ENCODE data around the gene SRCAP.
"Not testable (repeated sequence)": the region's sequence is repeated elsewhere in the genome, so short reads cannot be mapped to it uniquely, and the experiment has no call there.

Gene SRCAP

GRCh38 chr16:30699615-30700099, 686 bp downstream of the SRCAP start:
- no peak for DNase-seq

DNA sequence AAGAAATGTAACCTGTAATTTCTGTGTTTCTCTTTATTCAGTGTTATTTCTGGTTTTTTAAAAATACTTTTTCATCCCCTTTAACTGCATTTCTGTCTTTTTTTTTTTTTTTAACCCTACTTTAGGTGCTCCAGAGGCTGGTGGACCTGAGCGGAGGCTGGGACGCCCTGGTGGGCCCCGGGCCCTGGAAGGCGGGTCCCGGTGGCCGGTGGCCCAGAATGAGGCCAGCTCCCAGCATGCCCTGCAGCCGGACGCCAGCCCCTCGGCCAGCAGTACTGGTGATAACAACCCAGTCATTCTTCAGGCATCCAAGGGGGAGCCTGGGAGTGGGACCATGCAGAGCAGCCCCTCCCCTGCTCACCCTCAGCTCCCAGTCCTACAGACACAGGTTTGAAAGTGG, 1.5 kb downstream of the SRCAP start:
- DNase-seq: no peak

GRCh38 chr16:30700971-30701370, 2.0 kb downstream of the SRCAP start:
- DNase-seq: no peak

- DNase-seq: not testable (repeated sequence)
Observed at GRCh38 chr16:30703071-30703470, 4.1 kb downstream of the SRCAP start.

GRCh38 chr16:30703971-30704370, 5.0 kb downstream of the SRCAP start:
- DNase-seq: no peak

DNA sequence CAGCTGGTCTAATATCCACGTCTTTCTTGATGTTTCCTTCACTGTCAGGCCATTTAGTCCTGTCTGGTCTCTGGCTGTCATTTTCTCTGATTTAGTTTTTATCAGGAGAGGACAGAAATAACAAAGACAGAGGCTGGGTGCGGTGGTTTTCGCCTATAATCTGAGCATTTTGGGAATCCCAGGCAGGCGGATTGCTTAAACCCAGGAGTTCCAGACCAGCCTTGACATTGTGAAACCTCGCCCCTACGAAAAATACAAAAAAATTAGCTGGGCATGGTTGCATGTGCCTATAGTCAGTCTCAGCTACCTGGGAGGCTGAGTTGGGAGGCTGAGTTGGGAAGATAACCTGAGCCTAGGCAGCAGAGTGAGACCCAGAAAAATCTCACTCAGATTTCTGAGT, 7.1 kb downstream of the SRCAP start:
- no peak for DNase-seq

DNA sequence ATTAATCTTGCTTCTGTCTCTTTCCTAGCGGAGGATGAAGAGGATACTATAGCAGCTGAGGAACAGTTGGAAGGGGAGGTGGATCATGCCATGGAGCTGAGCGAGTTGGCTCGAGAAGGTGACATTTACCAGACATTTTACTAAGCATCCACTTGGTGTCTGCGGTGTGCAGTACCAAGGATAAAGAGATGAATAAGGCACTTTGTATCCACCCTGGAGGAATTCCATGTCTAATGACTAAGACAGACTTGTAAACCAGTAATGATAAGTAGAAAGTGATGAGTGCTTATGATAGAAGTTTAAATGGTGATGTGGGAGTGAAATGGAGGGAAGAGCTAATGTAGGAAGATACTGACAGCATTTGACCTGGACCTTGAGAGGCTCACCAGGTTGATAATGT, 12.0 kb downstream of the SRCAP start:
- no peak for DNase-seq

DNA sequence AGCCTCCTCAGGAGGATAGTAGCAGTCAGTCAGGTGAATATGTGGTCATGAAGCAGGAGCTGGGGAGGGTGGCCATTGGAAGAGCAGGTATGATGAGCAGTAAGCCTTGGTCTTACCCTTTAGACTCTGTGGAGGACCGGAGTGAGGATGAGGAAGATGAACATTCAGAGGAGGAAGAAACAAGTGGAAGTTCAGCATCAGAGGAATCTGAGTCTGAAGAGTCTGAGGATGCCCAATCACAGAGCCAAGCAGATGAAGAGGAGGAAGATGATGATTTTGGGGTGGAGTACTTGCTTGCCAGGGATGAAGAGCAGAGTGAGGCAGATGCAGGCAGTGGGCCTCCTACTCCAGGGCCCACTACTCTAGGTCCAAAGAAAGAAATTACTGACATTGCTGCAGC, 12.7 kb downstream of the SRCAP start:
- no peak for DNase-seq

- DNase-seq: no peak
Observed at GRCh38 chr16:30715750-30716445, 16.9 kb downstream of the SRCAP start.

DNA sequence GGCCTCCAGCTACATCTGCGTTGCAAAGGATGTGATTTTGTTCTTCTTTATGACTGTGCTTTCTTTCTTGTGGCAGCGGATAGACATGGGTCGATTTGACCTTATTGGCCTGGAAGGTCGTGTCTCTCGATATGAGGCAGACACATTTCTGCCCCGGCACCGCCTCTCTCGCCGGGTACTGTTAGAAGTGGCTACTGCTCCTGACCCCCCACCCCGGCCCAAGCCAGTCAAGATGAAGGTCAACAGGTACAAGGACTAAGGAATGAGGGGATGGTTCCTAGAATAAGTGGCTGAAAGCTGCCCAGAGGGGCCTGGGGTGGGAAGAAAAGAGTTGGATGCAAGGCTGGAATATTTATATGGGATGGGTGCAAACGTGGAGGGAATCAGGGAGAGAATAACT, 21.1 kb downstream of the SRCAP start:
- DNase-seq: no peak

- no peak for DNase-seq
Observed at GRCh38 chr16:30720694-30721093, 21.7 kb downstream of the SRCAP start.

DNA sequence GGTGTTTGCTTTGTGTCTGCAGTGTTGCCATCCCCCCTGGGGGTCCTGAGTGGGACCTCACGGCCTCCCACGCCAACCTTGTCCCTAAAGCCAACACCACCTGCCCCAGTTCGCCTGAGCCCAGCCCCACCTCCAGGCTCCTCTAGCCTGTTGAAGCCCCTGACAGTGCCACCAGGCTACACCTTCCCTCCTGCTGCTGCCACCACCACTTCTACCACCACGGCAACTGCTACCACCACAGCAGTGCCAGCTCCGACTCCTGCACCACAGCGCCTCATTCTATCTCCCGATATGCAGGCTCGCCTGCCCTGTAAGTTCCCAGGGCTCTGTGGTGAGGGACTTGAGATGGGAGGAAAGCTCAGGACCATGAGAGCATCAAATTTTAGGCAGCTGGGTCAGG, 22.2 kb downstream of the SRCAP start:
- no peak for DNase-seq

GRCh38 chr16:30721606-30722005, 22.6 kb downstream of the SRCAP start:
- no peak for DNase-seq

DNA sequence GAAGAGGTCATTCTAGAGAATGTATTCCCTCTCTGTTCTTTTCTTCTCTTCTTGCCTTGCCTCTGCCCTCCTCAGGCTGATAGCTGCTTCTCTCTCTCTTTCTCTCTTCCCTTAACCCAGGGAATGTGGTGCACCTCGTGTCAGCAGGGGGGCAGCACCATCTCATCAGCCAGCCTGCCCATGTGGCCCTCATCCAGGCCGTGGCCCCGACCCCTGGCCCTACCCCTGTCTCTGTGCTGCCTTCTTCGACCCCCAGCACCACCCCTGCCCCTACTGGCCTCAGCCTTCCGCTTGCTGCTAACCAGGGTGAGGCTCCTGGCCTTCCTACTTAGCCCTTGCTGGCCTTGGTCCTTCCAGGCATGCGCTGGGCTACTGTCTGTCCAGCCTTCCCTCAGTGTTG, 23.5 kb downstream of the SRCAP start:
- no peak for DNase-seq

GRCh38 chr16:30722916-30723315, 23.9 kb downstream of the SRCAP start:
- no peak for DNase-seq

DNA sequence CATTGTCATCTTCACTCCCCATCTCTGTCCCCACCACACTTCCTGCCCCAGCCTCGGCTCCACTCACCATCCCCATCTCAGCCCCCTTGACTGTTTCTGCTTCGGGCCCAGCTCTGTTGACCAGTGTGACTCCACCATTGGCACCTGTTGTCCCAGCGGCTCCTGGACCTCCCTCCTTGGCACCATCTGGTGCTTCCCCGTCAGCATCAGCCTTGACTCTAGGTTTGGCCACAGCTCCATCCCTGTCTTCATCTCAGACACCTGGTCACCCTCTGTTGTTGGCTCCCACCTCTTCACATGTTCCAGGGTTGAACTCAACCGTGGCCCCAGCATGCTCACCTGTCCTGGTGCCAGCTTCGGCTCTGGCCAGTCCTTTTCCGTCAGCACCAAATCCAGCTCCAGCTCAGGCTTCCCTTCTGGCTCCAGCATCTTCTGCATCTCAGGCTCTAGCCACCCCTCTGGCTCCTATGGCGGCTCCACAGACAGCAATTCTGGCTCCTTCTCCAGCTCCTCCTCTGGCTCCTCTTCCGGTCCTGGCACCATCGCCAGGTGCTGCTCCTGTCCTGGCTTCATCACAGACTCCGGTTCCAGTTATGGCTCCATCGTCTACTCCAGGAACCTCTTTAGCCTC, 24.9 kb downstream of the SRCAP start:
- DNase-seq: no peak

DNA sequence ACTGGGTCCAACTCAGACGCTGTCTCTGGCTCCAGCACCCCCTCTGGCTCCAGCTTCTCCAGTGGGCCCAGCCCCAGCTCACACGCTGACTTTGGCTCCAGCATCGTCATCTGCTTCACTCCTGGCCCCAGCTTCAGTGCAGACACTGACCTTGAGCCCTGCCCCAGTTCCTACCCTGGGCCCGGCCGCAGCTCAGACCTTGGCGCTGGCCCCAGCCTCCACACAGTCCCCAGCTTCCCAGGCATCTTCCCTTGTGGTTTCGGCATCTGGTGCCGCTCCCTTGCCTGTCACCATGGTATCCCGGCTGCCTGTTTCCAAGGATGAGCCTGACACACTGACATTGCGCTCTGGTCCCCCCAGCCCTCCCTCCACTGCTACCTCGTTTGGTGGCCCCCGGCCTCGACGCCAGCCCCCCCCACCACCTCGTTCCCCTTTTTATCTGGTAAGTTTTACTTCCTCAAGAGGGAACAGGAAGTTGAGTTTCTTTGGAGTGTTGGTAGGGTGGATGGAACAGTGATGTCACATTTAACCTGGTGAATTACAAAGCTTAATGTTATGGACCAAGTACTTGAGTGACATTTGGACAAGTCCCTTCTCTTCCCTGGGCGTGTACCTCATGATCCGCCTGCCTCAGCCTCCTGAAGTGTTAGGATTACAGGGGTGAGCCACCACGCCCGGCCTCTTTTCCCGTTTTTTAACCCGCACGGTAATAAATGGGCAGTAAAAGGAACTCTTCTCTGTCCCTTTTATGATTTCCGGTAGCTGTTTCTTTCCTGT, 25.9 kb downstream of the SRCAP start:
- peak; percentile 19 for DNase-seq

DNA sequence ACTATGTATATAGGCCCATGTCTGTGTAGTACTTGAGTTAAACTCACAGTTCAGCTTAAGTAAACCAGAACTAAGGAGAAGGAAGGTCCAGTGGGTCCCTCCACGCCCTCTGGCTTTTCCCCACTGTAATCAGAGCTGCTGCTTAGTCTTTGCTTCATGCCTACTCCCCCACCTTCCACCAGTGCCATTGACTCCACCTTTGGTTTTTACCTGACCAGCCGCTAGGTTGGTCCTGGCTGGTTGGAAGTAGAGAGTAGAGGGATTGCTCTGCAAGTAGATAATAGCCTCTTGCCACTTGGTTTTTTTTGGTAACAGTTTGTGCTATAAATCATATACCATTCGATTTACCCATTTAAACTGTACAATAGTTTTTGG, 26.4 kb downstream of the SRCAP start:
- no peak for DNase-seq

DNA sequence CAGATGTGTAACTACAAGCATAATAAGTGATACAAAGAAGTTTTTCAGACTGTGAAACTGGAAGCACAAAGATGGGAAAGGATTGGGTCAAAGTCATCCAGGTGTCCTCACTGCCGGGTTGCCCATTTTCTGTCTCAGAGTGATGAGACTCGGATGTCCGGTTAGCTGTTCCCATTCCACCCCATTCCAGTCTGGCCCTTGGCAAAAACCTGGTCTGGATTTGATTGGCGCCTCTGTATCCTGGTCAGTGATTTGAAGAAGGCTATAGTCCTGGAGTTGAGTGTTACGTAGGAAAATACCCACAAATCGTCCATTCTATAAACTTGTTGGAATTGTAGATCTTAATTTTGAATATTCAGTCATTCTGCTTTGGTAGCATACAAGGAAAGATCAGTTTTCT, 29.4 kb downstream of the SRCAP start:
- DNase-seq: no peak

GRCh38 chr16:30728899-30729672, 30.1 kb downstream of the SRCAP start:
- DNase-seq: no peak

DNA sequence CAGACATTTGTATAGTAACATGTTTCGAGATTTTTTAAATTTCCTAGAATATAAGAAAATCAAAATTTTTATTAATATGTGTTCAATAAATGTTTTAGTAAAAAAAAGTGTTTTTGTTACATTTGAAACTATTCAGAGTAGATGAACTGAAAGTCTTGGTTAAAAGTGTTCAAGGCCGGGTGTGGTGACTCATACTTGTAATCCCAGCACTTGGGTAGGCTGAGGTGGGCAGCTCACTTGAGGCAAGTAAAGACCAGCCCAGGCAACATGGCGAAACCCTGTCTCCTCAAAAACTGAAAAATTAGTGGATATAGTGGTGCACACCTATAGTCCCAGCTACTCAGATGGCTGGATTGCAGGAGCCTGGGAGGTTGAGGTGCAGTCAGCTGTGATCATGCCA, 32.4 kb downstream of the SRCAP start:
- DNase-seq: no peak

DNA sequence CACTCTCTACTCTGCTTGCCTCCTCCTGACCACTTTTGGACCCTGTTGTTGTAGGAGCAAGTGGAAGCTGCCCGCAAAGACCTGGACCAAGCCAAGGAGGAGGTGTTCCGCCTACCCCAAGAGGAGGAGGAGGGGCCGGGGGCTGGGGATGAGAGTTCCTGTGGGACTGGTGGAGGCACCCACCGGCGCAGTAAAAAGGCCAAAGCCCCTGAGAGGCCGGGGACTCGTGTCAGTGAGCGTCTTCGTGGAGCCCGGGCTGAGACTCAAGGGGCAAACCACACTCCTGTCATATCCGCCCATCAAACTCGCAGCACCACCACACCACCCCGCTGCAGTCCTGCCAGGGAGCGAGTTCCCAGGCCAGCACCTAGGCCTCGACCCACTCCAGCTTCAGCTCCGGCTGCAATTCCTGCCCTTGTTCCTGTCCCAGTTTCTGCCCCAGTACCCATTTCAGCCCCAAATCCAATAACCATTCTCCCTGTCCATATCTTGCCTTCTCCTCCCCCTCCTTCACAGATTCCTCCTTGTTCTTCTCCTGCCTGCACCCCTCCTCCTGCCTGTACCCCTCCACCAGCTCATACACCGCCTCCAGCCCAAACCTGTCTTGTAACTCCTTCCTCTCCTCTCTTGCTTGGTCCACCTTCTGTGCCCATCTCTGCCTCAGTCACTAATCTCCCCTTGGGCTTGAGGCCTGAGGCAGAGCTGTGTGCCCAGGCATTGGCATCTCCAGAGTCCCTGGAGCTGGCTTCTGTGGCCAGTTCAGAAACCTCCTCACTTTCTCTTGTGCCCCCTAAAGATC, 38.2 kb downstream of the SRCAP start:
- no peak for DNase-seq

Data from OCI-M1 (cell line).